HG03045 (cell line): ENCODE results near the gene KCNJ10.

Experiments
- ATAC-seq: cut with Tn5 transposase; IDR thresholded peaks from one replicate; pipeline ENCODE4 v1.9.1; 2021; ENCODE audit warnings: mild to moderate bottlenecking, moderate library complexity; ENCODE audit not compliant: unreplicated experiment

The KCNJ10 gene

GRCh38 chr1:160028426-160028825, 41.5 kb downstream of the KCNJ10 start:
- ATAC-seq = no peak

- ATAC-seq = no peak
These were observed 44.6 kb downstream of the KCNJ10 start for GRCh38 chr1:160025314-160025713.

GRCh38 chr1:160024195-160024905, 45.6 kb downstream of the KCNJ10 start:
- ATAC-seq = no peak

- no peak for ATAC-seq
These were observed 47.3 kb downstream of the KCNJ10 start for GRCh38 chr1:160022330-160023310.

- ATAC-seq = no peak
These were observed 48.4 kb downstream of the KCNJ10 start for GRCh38 chr1:160021376-160022074.

GRCh38 chr1:160020196-160020595, 49.8 kb downstream of the KCNJ10 start:
- no peak for ATAC-seq

GRCh38 chr1:160018900-160019299, 51.1 kb downstream of the KCNJ10 start:
- no peak for ATAC-seq

GRCh38 chr1:160018347-160018746, 51.6 kb downstream of the KCNJ10 start:
- no peak for ATAC-seq

- no peak for ATAC-seq
These were observed 52.4 kb downstream of the KCNJ10 start for GRCh38 chr1:160017592-160017991.

GRCh38 chr1:160011781-160012180, 58.2 kb downstream of the KCNJ10 start:
- ATAC-seq = no peak

- no peak for ATAC-seq
These were observed 60.2 kb downstream of the KCNJ10 start for GRCh38 chr1:160009801-160010200.

- no peak for ATAC-seq
These were observed 60.9 kb downstream of the KCNJ10 start for GRCh38 chr1:160009081-160009480.

GRCh38 chr1:160007577-160008200, 62.3 kb downstream of the KCNJ10 start:
- no peak for ATAC-seq

GRCh38 chr1:160006312-160006940, 63.5 kb downstream of the KCNJ10 start:
- peak; percentile 67 for ATAC-seq

- no peak for ATAC-seq
These were observed 64.9 kb downstream of the KCNJ10 start for GRCh38 chr1:160005070-160005469.

GRCh38 chr1:160004425-160004824, 65.5 kb downstream of the KCNJ10 start:
- no peak for ATAC-seq

- no peak for ATAC-seq
These were observed 66.0 kb downstream of the KCNJ10 start for GRCh38 chr1:160004001-160004400.

GRCh38 chr1:160001440-160001839, 68.5 kb downstream of the KCNJ10 start:
- no peak for ATAC-seq

- no peak for ATAC-seq
These were observed 70.8 kb downstream of the KCNJ10 start for GRCh38 chr1:159999204-159999603.

GRCh38 chr1:159996653-159997052, 73.3 kb downstream of the KCNJ10 start:
- ATAC-seq = no peak
